ENCODE results near the gene SMG7.

Gene SMG7

DNA sequence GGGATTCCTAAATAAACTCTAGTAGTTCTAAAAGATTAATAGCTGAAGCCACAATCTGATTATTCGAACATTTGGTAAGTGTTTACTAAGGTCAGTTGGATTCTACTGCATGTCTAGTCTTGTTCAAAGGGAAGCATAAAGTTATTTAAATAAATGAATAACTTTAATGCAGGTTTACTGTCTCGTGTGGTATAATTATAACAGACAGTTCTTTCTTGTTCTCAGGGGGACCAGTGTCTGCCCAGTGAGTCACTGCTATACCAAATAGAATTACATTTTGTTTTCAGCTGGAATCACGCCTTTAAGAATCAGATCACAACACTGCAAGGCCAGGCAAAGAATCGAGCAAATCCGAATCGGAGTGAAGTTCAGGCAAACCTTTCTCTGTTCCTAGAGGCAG lies 45.1 kb downstream of the SMG7 start:
- DNase-seq, result no peak
- TF ChIP-seq, protein P1, sequence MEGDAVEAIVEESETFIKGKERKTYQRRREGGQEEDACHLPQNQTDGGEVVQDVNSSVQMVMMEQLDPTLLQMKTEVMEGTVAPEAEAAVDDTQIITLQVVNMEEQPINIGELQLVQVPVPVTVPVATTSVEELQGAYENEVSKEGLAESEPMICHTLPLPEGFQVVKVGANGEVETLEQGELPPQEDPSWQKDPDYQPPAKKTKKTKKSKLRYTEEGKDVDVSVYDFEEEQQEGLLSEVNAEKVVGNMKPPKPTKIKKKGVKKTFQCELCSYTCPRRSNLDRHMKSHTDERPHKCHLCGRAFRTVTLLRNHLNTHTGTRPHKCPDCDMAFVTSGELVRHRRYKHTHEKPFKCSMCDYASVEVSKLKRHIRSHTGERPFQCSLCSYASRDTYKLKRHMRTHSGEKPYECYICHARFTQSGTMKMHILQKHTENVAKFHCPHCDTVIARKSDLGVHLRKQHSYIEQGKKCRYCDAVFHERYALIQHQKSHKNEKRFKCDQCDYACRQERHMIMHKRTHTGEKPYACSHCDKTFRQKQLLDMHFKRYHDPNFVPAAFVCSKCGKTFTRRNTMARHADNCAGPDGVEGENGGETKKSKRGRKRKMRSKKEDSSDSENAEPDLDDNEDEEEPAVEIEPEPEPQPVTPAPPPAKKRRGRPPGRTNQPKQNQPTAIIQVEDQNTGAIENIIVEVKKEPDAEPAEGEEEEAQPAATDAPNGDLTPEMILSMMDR (IDR thresholded peaks at IDR 0.05; ENCODE audit: low read depth, low read length), result no peak
- H3K4me3 ChIP-seq (ENCODE audit: low read depth, low read length), result no peak overlapping the region
- peaks cover 27% of the 10 kb centered on the region for H3K36me3 ChIP-seq
- no peaks in the 10 kb centered on the region for H3K27me3 ChIP-seq
- no peaks in the 10 kb centered on the region for H3K9me3 ChIP-seq
- peaks cover 8% of the 10 kb centered on the region; the same call in 1 of the 2 replicates for H3K4me1 ChIP-seq

DNA sequence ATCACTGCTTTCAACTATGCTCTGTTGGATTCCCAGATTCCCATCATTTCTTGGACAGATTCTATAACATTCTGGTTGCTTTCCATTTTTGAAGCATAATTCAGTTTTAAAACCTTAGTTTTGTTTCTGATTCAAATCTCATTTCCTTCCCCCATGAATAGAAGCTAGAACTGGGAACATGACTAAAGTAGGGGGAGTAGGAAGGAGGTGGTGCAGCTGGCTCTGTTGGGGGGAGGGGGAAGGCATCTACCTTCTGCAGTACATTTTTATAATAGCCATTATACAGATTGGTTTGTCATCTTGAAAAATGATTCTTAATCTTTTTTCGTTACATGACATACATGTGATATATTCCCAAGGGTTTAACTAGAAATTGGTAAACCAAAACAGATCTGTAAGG lies 48.1 kb downstream of the SMG7 start:
- H3K4me3 ChIP-seq (ENCODE audit: low read depth, low read length), result no peak overlapping the region
- TF ChIP-seq, protein P1 (IDR thresholded peaks at IDR 0.05; ENCODE audit: low read depth, low read length), result no peak
- H3K4me1 ChIP-seq, result no peaks in the 10 kb centered on the region
- H3K36me3 ChIP-seq, result peaks cover 29% of the 10 kb centered on the region
- DNase-seq, result no peak
- no peaks in the 10 kb centered on the region for H3K9me3 ChIP-seq
- H3K27me3 ChIP-seq, result no peaks in the 10 kb centered on the region

DNA sequence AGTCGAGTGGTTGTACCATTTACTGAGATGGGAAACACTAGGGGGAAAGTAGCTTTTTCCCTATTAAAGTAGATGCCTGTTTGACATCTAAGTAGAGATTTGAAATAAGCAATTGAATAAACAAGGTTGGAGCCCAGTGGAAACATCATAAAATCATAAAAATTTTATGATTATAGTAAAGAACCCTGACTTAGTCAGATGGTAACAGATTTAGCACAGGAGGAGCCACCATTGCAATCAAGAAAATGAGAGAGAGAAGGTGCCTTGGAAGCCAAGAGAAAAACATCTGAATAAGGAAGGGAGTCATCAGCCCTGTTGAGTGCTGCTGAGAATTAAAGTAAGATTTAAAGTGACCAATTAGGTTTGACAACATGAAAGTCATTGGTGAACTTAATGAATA lies 49.8 kb downstream of the SMG7 start:
- TF ChIP-seq, protein P1 (IDR thresholded peaks at IDR 0.05; ENCODE audit: low read depth, low read length), result no peak
- no peak overlapping the region for H3K4me3 ChIP-seq (ENCODE audit: low read depth, low read length)
- no peak for DNase-seq
- H3K9me3 ChIP-seq, result no peaks in the 10 kb centered on the region
- no peaks in the 10 kb centered on the region for H3K27me3 ChIP-seq
- H3K4me1 ChIP-seq, result no peaks in the 10 kb centered on the region
- peaks cover 33% of the 10 kb centered on the region for H3K36me3 ChIP-seq

DNA sequence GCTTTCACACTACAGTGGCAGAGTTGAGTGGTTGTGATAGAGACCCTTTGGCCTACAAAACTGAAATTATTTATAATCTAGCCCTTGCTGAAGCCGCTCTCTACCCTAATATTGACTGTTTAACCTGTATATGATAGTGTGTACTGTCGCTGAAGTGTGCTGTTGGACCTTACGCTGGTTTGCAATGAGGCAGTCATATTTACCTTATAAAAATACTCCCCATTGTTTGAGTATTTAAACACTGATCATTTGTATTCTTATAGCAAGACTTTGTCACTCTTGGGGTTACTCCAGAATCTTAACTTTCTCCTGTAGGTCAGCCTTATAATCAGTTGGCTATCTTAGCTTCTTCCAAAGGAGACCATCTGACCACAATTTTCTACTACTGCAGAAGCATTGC lies 56.3 kb downstream of the SMG7 start:
- no peaks in the 10 kb centered on the region for H3K4me1 ChIP-seq
- H3K4me3 ChIP-seq (ENCODE audit: low read depth, low read length), result no peak overlapping the region
- no peaks in the 10 kb centered on the region for H3K27me3 ChIP-seq
- no peak for DNase-seq
- no peaks in the 10 kb centered on the region for H3K9me3 ChIP-seq
- peaks cover 38% of the 10 kb centered on the region for H3K36me3 ChIP-seq
- TF ChIP-seq, protein P1 (IDR thresholded peaks at IDR 0.05; ENCODE audit: low read depth, low read length), result no peak

DNA sequence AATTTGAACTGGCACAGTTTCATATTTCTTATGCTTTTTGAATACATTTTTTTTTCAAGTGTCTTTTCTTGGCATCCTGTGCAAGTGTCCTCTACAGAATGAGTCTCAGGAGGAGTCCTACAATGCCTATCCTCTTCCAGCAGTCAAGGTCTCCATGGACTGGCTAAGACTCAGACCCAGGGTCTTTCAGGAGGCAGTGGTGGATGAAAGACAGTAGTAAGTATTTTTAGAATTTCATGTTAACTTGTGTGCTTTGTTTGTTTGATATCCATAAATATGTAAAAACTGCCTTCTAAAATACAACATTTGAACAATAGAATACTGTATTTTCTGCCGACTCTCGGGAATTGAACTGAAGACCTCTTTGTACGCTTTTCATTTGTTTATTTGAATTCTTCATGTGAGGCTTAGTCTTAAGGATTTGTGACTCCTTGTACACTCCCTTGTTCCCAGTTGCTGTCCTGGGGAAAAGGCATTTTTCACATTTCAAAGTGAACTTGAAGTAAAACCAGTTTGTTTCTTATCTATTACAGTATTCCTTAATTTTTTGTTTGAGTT lies 61.4 kb downstream of the SMG7 start:
- Histone ChIP-seq H3K4me1 (no peaks in the 10 kb centered on the region), H3K4me3 (ENCODE audit: low read depth, low read length) (no peak overlapping the region), H3K36me3 (peaks cover 58% of the 10 kb centered on the region), H3K9me3 (no peaks in the 10 kb centered on the region), H3K27me3 (no peaks in the 10 kb centered on the region)
- TF ChIP-seq, protein P1 (IDR thresholded peaks at IDR 0.05; ENCODE audit: low read depth, low read length), result no peak
- DNase-seq, result no peak

DNA sequence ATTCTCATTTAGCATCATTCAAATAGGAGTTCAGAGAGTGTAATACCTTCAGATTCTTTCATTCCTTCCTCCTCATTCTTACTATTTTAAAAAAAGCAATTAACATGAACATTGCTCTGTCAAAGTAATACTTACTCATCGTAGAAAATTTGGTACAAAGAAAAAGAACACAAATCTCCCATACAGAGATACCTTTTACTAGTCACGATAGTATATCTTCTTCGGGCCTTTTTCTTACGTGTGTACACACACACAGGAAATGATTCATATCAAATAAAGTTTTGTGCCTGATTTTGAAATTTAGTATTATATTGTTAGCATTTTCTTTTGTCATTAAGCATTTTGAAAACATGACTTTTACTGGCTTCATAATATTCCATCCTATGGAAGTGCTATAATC lies 65.1 kb downstream of the SMG7 start:
- TF ChIP-seq, protein P1 (IDR thresholded peaks at IDR 0.05; ENCODE audit: low read depth, low read length), result no peak
- Histone ChIP-seq H3K4me3 (ENCODE audit: low read depth, low read length) (no peak overlapping the region), H3K4me1 (no peaks in the 10 kb centered on the region), H3K9me3 (no peaks in the 10 kb centered on the region), H3K27me3 (no peaks in the 10 kb centered on the region), H3K36me3 (peaks cover 71% of the 10 kb centered on the region)
- DNase-seq, result no peak
